HepG2 (cell line): ENCODE data around the gene NT5C1B. TPM values are rescaled to one million over a fixed set of nuclear protein-coding genes. Genes with fewer than 3 reads are reported as not detected.

Experiments
- EEA1 ChIP-seq: sonication (generic); formaldehyde crosslinking; IDR thresholded peaks from 2 replicates; pipeline ENCODE4 v1.5.1; 2020; ENCODE audit warnings: mild to moderate bottlenecking, missing genetic modification reagents, borderline replicate concordance
- GABPA ChIP-seq, 2 experiments: IDR thresholded peaks; 2 replicates each; pipeline ENCODE4 v1.6.1; 2011 to 2016; ENCODE audit warnings: low read depth in 2 of 2, low read length in 1 of 2, missing biosample characterization in 1 of 2, missing genetic modification characterization in 1 of 2
- HIVEP1 ChIP-seq: sonication (generic); formaldehyde crosslinking; IDR thresholded peaks from 2 replicates; pipeline ENCODE4 v1.4.0; 2020; ENCODE audit warnings: mild to moderate bottlenecking, missing genetic modification reagents
- MAFG ChIP-seq: sonication (generic); formaldehyde crosslinking; IDR thresholded peaks from 2 replicates; pipeline ENCODE4 v1.5.1; 2020; ENCODE audit warnings: mild to moderate bottlenecking, missing genetic modification reagents
- MIXL1 ChIP-seq: IDR thresholded peaks from 2 replicates; pipeline ENCODE4 v1.6.1; 2016
- NFIB ChIP-seq: sonication (generic); formaldehyde crosslinking; IDR thresholded peaks from 2 replicates; pipeline ENCODE4 v1.9.0; 2021; ENCODE audit warnings: missing genetic modification reagents, mild to moderate bottlenecking, borderline replicate concordance
- NR2F6 ChIP-seq, 2 experiments: IDR thresholded peaks; 2 replicates each; pipeline ENCODE4 v1.6.1; 2016; ENCODE audit warnings: antibody characterized with exemption in 1 of 2, mild to moderate bottlenecking in 1 of 2
- PAWR ChIP-seq: sonication (generic); formaldehyde crosslinking; IDR thresholded peaks from 2 replicates; pipeline ENCODE4 v1.4.0; 2020; ENCODE audit warnings: missing genetic modification reagents, mild to moderate bottlenecking, borderline replicate concordance
- RAD51 ChIP-seq: fragments of 450-650 bp; IDR thresholded peaks from 2 replicates; pipeline ENCODE4 v1.6.1; 2016; ENCODE audit warnings: borderline replicate concordance
- TBX2 ChIP-seq: sonication (generic); formaldehyde crosslinking; IDR thresholded peaks from 2 replicates; pipeline ENCODE4 v1.5.0; 2020; ENCODE audit warnings: missing genetic modification reagents, mild to moderate bottlenecking, borderline replicate concordance
- polyA plus RNA-seq, 8 experiments: library from polyadenylated mRNA; depleted of rRNA in 3 of 8; stranded (reverse) in 7 of 8; unstranded in 1 of 8; fragments of >200 nt; fragmentation: Illumina TruSeq in 4 of 8; extraction: Trizol in 4 of 8; gene quantifications; 2 replicates each; pipeline versions ENCODE4 v1.2.1 to v1.2.3, GENCODE V29; 2011 to 2016; ENCODE audit warnings: low read depth in 4 of 8, missing spikeins in 1 of 8, mixed read lengths in 1 of 8; ENCODE audit not compliant: insufficient read depth in 1 of 8
- total RNA-seq, 5 experiments: library from RNA; depleted of rRNA; stranded (reverse); fragments of >200 nt; fragmentation: Illumina TruSeq; extraction: Trizol; gene quantifications; 2 replicates each; pipeline ENCODE4 v1.2.3, GENCODE V29; 2016; ENCODE audit warnings: low read depth in 1 of 5
- TF ChIP-seq, protein P1 (sequence below): IDR thresholded peaks from 2 replicates; pipeline ENCODE4 v1.6.1; 2016; ENCODE audit warnings: low read depth, missing genetic modification reagents, missing compliant biosample characterization
- TF ChIP-seq, protein P2 (sequence below): sonication (generic); formaldehyde crosslinking; IDR thresholded peaks from 2 replicates; pipeline ENCODE4 v1.4.0; 2020; ENCODE audit warnings: mild to moderate bottlenecking, low read depth, missing genetic modification reagents
- TF ChIP-seq, protein P3 (sequence below): IDR thresholded peaks from 2 replicates; pipeline ENCODE4 v1.6.1; 2016; ENCODE audit warnings: low read depth
- TF ChIP-seq, protein P4 (sequence below), 2 experiments: sonication (generic) in 1 of 2; formaldehyde crosslinking in 1 of 2; IDR thresholded peaks; 2 replicates each; pipeline versions ENCODE4 v1.4.0 to v1.6.1; 2016 to 2020; ENCODE audit warnings: borderline replicate concordance in 1 of 2, low read depth in 1 of 2, mild to moderate bottlenecking in 1 of 2, missing genetic modification reagents in 1 of 2

Gene NT5C1B
- total and polyA plus RNA-seq, 2 of the 13 experiments (the other 11 are each of a cell fraction or from before 2014, with no cell fraction given) = not detected

DNA sequence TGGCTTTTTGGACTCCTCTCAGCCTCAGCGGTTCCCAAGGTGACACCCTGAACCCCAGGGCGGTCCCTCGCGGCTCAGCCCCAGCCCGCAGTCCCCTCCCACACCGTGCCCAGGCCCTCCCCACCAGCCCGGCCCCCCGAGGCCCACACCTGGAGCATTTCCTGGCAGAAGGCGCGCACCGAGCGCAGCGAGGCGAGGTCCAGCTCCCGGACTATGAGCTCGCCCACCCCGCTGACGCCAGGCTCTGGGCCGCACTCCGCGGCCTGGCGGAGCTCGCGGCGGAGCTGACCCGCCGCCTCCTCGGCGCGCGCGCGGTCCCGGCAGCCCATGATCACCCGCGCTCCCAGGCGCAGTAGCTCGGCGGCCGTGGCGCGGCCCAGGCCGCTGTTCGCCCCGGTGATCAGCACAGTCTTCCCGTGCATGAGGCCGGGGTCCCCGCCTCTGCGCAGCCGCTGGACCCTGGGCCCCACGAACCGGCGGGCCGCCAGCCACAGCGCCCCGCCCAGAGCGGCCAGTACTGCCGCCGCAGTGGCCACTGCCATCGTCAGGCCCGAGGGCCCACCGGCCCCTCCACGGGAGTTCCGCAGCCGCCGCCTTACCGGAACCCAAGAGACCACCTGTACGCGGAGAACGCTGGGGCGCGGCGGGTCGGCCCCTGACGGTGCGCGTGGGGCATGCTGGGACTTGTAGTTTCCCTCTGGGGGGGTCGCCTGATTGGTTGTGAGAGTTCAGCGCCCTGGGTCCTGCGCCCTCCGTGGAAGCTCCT is 29.2 kb downstream of the NT5C1B start, which contains the start of gene RDH14 (continued):
- TF ChIP-seq, protein P1, sequence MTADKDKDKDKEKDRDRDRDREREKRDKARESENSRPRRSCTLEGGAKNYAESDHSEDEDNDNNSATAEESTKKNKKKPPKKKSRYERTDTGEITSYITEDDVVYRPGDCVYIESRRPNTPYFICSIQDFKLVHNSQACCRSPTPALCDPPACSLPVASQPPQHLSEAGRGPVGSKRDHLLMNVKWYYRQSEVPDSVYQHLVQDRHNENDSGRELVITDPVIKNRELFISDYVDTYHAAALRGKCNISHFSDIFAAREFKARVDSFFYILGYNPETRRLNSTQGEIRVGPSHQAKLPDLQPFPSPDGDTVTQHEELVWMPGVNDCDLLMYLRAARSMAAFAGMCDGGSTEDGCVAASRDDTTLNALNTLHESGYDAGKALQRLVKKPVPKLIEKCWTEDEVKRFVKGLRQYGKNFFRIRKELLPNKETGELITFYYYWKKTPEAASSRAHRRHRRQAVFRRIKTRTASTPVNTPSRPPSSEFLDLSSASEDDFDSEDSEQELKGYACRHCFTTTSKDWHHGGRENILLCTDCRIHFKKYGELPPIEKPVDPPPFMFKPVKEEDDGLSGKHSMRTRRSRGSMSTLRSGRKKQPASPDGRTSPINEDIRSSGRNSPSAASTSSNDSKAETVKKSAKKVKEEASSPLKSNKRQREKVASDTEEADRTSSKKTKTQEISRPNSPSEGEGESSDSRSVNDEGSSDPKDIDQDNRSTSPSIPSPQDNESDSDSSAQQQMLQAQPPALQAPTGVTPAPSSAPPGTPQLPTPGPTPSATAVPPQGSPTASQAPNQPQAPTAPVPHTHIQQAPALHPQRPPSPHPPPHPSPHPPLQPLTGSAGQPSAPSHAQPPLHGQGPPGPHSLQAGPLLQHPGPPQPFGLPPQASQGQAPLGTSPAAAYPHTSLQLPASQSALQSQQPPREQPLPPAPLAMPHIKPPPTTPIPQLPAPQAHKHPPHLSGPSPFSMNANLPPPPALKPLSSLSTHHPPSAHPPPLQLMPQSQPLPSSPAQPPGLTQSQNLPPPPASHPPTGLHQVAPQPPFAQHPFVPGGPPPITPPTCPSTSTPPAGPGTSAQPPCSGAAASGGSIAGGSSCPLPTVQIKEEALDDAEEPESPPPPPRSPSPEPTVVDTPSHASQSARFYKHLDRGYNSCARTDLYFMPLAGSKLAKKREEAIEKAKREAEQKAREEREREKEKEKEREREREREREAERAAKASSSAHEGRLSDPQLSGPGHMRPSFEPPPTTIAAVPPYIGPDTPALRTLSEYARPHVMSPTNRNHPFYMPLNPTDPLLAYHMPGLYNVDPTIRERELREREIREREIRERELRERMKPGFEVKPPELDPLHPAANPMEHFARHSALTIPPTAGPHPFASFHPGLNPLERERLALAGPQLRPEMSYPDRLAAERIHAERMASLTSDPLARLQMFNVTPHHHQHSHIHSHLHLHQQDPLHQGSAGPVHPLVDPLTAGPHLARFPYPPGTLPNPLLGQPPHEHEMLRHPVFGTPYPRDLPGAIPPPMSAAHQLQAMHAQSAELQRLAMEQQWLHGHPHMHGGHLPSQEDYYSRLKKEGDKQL (CRISPR knock-in tag) = no peak; the same call in 1 of the 2 replicates
- TF ChIP-seq NFIB (CRISPR knock-in tag) = no peak
- TF ChIP-seq TBX2 (CRISPR knock-in tag) = peak; percentile 82
- TF ChIP-seq, protein P2, sequence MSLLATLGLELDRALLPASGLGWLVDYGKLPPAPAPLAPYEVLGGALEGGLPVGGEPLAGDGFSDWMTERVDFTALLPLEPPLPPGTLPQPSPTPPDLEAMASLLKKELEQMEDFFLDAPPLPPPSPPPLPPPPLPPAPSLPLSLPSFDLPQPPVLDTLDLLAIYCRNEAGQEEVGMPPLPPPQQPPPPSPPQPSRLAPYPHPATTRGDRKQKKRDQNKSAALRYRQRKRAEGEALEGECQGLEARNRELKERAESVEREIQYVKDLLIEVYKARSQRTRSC = 0 out of 2 replicates have a peak, but pooled peaks have one; percentile 68
- TF ChIP-seq PAWR (CRISPR knock-in tag) = no peak
- peak; percentile 22; the same call in 1 of the 2 replicates for TF ChIP-seq MIXL1 (CRISPR knock-in tag)
- no peak for TF ChIP-seq NR2F6 (IDR thresholded peaks at IDR 0.05)
- TF ChIP-seq NR2F6 (CRISPR knock-in tag; IDR thresholded peaks at IDR 0.05) = peak; percentile 51; the same call in 1 of the 2 replicates
- no peak for TF ChIP-seq MAFG (CRISPR knock-in tag)
- TF ChIP-seq GABPA (IDR thresholded peaks at IDR 0.05; ENCODE audit: low read depth, low read length) = peak; percentile 53
- peak; percentile 87 for TF ChIP-seq GABPA (CRISPR knock-in tag; IDR thresholded peaks at IDR 0.05; ENCODE audit: low read depth)
- TF ChIP-seq, protein P3, sequence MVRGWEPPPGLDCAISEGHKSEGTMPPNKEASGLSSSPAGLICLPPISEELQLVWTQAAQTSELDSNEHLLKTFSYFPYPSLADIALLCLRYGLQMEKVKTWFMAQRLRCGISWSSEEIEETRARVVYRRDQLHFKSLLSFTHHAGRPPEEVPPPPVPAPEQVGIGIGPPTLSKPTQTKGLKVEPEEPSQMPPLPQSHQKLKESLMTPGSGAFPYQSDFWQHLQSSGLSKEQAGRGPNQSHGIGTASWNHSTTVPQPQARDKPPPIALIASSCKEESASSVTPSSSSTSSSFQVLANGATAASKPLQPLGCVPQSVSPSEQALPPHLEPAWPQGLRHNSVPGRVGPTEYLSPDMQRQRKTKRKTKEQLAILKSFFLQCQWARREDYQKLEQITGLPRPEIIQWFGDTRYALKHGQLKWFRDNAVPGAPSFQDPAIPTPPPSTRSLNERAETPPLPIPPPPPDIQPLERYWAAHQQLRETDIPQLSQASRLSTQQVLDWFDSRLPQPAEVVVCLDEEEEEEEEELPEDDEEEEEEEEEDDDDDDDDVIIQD = peak; percentile 77
- TF ChIP-seq HIVEP1 = peak; percentile 84; the same call in 1 of the 2 replicates
- TF ChIP-seq, protein P4, sequence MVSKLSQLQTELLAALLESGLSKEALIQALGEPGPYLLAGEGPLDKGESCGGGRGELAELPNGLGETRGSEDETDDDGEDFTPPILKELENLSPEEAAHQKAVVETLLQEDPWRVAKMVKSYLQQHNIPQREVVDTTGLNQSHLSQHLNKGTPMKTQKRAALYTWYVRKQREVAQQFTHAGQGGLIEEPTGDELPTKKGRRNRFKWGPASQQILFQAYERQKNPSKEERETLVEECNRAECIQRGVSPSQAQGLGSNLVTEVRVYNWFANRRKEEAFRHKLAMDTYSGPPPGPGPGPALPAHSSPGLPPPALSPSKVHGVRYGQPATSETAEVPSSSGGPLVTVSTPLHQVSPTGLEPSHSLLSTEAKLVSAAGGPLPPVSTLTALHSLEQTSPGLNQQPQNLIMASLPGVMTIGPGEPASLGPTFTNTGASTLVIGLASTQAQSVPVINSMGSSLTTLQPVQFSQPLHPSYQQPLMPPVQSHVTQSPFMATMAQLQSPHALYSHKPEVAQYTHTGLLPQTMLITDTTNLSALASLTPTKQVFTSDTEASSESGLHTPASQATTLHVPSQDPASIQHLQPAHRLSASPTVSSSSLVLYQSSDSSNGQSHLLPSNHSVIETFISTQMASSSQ (IDR thresholded peaks at IDR 0.05; ENCODE audit: low read depth) = no peak; the same call in 1 of the 2 replicates
- TF ChIP-seq, protein P4 (CRISPR knock-in tag; IDR thresholded peaks at IDR 0.05; ENCODE audit: borderline replicate concordance) = peak; percentile 84; the same call in 1 of the 2 replicates
- peak; percentile 94 for TF ChIP-seq EEA1 (CRISPR knock-in tag)
- TF ChIP-seq RAD51 = no peak
